Vagina (tissue), 2 donors: ENCODE measurements around the gene C5orf47.

ENCODE experiments used
- CTCF ChIP-seq, 3 experiments: fragments of 450-650 bp in 2 of 3; fragments of 200-600 bp in 1 of 3; sonication (generic) in 1 of 3; IDR thresholded peaks; one replicate each; pipeline ENCODE4 v1.5.1; 2017 to 2019; ENCODE audit warnings: antibody characterized with exemption in 3 of 3, mild to moderate bottlenecking in 2 of 3, moderate library complexity in 2 of 3
- POLR2A ChIP-seq, 2 donors: fragments of 450-650 bp; IDR thresholded peaks; one replicate each; pipeline ENCODE4 v1.6.1; 2017; ENCODE audit warnings: antibody characterized with exemption in 2 of 2, mild to moderate bottlenecking in 2 of 2, moderate library complexity in 2 of 2
- POLR2AphosphoS5 ChIP-seq, 2 donors: sonication (generic); formaldehyde crosslinking; IDR thresholded peaks; one replicate each; pipeline ENCODE4 v1.9.0; 2017; ENCODE audit warnings: antibody characterized with exemption in 2 of 2, mild to moderate bottlenecking in 2 of 2, low read depth in 1 of 2; ENCODE audit not compliant: insufficient read depth in 1 of 2

DNA sequence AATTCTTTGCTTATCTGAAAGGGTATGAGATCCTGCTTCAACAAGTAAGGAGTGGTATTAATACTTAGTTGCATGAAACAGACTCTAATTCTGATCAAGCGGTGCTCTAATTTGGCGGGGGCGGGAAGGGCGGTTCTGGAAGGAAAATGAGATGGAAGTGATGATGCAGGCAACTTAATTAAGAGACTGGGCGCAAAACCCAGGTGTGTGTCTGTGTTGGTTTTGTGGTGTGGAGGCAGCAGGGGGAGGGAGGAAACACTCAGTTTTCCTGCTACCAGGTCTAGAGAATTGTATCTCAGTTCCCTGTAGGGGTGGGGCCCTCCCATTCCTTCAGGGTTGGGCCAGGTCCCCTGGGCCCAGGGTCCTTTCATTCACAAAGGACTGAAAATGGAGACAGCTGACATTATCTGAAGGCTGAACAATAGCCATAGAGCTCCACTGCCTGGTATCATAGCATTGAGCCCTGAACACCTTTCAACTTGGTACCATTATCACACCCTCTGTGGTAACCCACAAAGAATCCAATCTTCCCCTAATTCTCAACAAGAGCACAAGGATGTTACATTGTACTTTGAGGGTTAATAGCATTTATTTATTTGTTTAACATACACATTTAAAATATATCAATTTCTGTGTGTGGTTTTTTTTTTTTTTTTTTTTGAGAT, 17.2 kb upstream of the C5orf47 start:
- TF ChIP-seq CTCF (IDR thresholded peaks at IDR 0.05) (no peak), POLR2AphosphoS5 (IDR thresholded peaks at IDR 0.05; ENCODE audit: insufficient read depth in 1 of 2, low read depth in 1 of 2) (no peak), POLR2A (IDR thresholded peaks at IDR 0.05) (no peak)
